SW480 (cell line): ENCODE results near the gene AOX1.
"Not testable (repeated sequence)": the region's sequence is repeated elsewhere in the genome, so short reads cannot be mapped to it uniquely, and the experiment has no call there.

ENCODE experiments used
- DNase-seq: peaks from one replicate; pipeline ENCODE4 v3.0.0-alpha.2; 2016; ENCODE audit warnings: low spot score

The AOX1 gene

DNA sequence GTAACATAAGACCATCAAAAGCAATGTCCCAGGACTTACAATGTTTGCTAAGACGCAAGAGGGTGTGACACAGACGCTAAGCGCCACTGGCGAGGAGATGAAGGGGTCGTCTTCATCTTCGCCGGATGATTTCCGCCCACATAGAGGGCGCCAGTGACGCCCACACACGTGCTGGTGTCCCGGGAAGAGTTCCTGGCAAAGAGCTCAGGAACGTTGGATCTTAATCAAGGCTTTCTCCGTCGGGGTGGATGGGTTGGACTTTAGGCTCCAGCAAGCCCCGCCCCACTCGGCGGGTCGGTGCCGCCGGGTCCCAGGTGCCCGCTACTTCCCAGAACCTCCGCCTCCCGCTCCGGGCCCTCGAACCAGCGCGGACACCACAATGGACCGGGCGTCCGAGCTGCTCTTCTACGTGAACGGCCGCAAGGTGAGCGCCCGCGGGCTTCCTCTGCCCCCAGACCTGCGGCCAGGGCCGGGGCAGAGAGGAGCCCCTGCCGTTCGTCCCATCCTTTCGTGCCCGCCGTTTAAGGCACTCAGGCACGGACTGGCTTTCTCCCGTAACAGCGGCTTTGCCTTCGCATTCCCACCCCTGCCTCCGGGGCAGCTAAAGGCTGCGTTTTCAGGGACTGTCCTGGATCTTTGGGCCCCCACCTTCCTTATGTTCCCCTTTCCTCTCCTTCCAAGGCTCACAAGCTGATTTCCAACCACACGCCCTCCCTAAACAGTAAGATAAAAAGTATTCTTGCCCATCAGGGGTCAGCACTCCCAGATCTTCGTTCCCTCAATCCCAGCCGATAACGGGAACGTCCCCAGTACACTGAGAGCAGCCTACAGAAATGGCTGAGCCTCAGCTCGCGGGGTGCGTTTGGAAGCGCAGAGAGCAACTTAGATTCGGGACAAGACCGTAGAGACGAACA, at the start of gene AOX1:
TSS of gene AOX1 (plus strand) at position 285 of the 914 bp plus-strand sequence. CDS start at position 380, 95 bp downstream.
- no peak for DNase-seq

DNA sequence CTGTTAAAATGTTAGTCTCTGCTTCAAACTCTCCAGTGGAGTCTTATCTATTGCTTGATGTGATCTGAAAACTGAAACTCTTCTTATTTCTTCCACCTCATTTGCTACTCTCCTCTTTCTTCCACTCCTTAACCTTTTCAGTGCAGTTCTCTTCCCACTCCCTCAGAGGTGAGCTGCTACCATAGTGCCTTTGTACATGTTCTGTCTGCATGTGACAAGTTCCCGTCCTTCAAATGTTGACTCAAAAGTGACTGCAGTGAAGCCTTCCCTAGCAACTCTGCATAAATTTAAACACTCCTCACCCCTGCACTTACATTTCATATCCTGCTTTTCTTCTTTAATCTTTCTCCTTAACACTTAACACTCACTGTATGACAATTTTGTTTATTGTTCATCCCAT, 47.7 kb upstream of the AOX1 start:
- DNase-seq, result no peak

- DNase-seq, result no peak
Measured at GRCh38 chr2:200540793-200541192, 45.0 kb upstream of the AOX1 start.

- DNase-seq, result not testable (repeated sequence)
Measured at GRCh38 chr2:200566596-200566995, 19.2 kb upstream of the AOX1 start.

GRCh38 chr2:200567932-200568331, 17.9 kb upstream of the AOX1 start:
- DNase-seq, result no peak

DNA sequence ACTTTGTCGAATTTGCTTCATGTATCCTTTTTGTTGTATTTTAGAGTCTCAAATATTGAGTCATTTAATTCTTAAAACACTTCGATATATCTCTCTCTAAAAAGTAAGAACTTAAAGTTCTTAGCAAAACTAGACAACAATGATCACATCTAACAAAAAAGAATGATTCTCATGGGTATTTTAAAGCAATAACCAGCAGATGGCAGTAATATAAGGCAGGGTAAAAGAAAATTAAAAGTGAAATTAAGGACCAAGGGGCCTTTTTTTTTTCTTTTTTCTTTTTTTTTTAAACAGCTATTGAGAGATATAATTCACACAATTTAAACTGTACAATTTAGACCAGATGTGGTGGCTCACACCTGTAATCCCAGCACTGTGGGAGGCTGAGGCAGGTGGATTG, 9.9 kb upstream of the AOX1 start:
- no peak for DNase-seq

DNA sequence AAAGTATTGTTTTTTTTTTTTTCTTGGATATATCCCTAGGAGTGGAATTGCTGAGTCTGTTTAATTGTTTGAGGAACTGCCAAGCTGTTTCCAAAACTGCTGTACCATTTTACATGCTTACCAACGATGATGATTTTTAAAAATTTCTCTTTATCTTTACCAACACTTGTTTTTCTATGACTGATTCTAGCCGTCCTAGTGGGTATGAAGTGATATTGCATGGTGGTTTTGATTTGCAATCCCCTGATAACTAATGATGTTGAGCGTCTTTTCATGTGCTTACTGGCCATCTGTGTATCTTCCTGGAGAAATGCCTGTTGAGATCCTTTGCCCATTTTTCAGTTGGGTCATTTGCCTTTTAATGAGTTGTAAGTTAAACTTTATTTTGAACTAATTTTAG, 8.8 kb upstream of the AOX1 start:
- DNase-seq, result no peak

DNA sequence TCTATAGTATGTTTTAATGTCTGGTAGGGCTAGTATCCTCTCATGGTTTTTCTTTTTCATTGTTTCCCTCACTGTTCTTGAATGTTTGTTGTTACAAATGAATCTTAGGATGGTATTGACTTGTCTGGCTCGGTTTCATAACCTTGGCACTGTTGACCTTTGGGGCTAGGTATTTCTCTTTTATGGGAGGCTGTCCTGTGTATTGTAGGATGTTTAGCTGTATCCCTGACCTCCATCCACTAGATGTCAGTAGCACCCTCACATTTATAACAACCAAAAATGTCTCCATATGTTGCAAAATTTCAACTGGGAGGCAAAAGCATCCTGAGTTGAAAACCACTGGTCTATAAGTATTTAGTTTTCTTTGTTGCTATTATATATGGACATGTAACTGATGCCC, 7.0 kb upstream of the AOX1 start:
- DNase-seq, result peak; percentile 35

DNA sequence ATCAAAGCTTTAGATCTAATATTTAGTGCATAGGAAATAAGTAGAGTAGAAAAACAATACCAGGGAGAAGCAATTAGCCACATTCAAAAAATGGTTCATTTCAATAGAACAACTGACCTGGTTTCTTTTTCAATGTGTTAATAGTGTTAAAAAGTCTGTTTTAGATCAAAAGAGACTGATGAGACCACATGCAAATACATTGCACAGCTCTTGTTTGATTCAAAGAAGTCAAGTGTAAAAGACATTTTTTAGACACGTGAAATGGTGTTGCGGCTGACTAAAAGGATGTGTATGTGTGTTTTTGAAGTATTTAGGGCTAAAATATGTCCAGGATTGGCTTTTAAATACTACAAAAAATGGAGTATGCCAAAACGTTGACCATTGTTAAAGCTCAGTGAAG, 1.2 kb upstream of the AOX1 start:
- DNase-seq, result no peak

- DNase-seq, result no peak
Measured at GRCh38 chr2:200585340-200585729, 479 bp upstream of the AOX1 start.

DNA sequence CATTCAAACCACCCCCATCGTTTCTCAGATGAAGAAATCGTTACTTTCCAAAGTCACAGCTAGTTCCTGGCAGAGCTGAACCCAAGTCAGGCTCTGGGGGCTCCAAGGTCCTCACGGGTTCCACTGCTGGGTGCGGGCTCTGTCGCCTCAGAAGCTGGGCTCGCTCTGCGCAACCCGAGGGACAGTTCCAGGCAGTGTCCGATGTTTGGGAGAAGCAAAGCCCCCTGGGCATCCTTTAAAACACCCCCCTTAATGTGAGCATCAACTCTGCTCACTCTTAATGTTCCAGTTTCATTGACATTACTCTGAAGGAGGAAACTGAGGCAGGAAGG, 796 bp downstream of the AOX1 start:
- no peak for DNase-seq

- DNase-seq, result no peak
Measured at GRCh38 chr2:200587007-200587616, 1.3 kb downstream of the AOX1 start.

DNA sequence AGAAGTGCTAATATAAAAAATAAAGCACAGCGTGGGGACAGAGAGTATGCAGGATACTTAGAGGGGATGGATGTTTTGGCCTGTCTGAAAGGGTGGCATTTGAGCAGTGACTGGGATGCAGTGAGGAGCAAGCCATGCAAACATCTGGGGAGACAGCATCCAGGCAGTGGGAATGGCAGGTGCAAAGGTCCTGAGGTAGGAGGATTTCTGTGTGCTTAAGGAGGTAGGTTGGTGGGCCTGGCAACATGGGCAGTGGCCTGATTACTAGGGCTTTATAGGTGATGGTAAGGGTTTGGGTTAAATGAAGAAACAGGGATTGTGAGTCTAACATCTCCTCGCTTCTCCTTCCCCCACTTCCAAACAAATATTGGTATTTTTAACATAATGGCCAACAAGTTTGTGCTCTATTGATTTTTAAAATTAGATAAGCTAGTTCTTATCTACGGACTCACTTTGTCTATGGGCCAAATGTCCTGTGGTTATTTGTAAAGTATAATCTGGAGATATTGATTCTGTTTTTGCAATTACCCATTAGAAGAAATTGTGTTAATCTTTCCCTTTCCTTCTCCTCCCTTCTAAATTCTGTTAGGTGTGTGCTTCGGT, 2.4 kb downstream of the AOX1 start:
- DNase-seq, result no peak

- DNase-seq, result no peak
Measured at GRCh38 chr2:200590090-200590489, 4.3 kb downstream of the AOX1 start.

DNA sequence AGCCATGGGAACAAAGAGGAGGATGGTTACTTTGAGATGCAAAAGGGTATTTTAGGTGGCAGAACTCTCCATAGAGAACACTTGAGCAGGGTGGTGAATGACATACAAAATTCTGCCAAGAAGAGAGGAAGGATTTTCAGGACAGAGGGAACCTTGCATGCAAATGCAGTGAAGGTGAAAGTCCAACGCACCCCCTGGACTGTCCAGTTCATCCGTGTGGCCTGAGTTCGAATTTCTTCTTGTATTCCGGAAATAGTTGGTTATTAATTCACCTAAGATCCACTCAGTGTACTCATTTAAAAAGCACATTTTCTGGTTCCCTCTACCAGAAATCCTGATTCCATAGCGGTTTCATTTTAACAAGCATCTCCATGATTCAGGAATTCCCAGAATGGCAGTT, 5.5 kb downstream of the AOX1 start:
- DNase-seq, result no peak

- no peak for DNase-seq
Measured at GRCh38 chr2:200592406-200593075, 6.7 kb downstream of the AOX1 start.

DNA sequence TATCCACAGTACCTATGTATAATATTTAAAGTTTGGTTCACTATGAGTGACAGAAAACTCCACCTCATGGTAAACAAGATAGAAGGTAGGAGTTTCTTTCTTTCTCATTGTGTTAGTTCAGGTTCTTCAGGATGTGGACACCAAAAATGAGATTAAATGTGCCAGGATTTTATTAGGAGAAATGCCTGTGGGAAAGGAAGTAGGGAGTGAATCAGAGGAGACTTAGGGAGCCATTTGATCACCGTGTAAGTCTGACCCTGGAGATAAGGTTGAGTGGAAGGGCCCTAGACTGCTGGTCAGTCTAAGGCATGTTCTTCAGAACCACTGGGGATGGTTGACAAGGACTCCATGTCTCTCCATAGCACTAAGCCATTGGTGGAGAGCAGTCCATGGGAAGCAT, 8.1 kb downstream of the AOX1 start:
- no peak for DNase-seq

DNA sequence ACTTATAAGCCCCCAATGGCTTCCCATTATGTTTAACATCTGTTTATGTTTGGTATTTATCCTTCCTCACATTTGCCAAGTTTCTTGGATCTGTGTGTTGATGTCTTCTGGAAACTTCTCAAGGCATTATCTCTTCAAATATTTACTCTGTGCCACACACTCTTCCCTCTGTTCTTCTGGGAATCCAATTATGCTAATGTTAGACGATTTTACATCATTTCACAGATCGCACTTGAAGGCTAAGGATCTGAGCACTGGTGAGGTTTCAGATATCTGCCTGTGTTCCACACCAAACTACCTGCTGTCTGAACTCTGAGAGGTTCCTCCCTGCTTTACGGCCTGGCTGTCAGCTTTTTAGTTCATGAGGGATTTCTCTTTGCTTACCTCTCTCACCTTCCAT, 10.1 kb downstream of the AOX1 start:
- no peak for DNase-seq

GRCh38 chr2:200596774-200597570, 11.2 kb downstream of the AOX1 start:
- no peak for DNase-seq

DNA sequence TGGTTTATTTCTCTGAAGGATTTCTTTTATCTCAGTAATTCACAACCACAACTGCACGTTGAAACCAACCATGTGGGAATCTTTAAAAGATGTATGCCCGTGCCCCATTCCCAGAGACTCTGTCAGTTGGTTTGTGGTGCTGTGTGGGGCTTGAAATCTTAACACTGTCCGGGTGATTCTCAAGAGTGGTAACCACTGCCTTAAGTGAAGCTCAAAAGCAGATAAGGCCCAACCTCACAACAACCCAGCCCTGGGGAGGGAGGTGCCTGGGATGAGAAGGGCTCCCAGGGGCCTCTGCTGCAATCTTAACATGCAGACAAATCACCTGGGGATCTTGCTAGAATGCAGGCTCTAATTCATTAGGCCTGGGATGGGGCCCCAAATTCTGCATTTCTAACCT, 13.4 kb downstream of the AOX1 start:
- DNase-seq, result no peak

GRCh38 chr2:200600549-200601225, 14.9 kb downstream of the AOX1 start:
- DNase-seq, result peak; percentile 25
